Hepatocyte (in vitro differentiated cells): ENCODE measurements around the gene POLD4. TPM values are rescaled to one million over a fixed set of nuclear protein-coding genes. Genes with fewer than 3 reads are reported as not detected.

Experiments
- DNase-seq: peaks from one replicate; pipeline ENCODE4 v3.0.0-alpha.2; 2016; ENCODE audit warnings: low spot score
- H2AFZ ChIP-seq: fragments of 200-600 bp; sonication (generic); 2 replicates; pipeline ENCODE4 v1.6.0; 2016; ENCODE audit warnings: antibody characterized with exemption, mild to moderate bottlenecking
- H3K27ac ChIP-seq: fragments of 200-600 bp; sonication (generic); 2 replicates; pipeline ENCODE4 v1.5.1; 2016; ENCODE audit warnings: mild to moderate bottlenecking
- H3K27me3 ChIP-seq: fragments of 200-600 bp; sonication (generic); 2 replicates; pipeline ENCODE4 v1.6.1; 2016
- H3K36me3 ChIP-seq: fragments of 200-600 bp; sonication (generic); replicated peaks from 2 replicates; pipeline ENCODE4 v1.5.1; 2016; ENCODE audit warnings: low read depth; ENCODE audit not compliant: insufficient read depth
- H3K4me1 ChIP-seq: fragments of 200-600 bp; sonication (generic); 2 replicates; pipeline ENCODE4 v1.5.1; 2016; ENCODE audit warnings: mild to moderate bottlenecking, moderate library complexity; ENCODE audit not compliant: insufficient read depth
- H3K4me2 ChIP-seq: fragments of 200-600 bp; sonication (generic); 2 replicates; pipeline ENCODE4 v1.6.0; 2016
- H3K4me3 ChIP-seq: fragments of 200-600 bp; sonication (generic); 2 replicates; pipeline ENCODE4 v1.5.1; 2016; ENCODE audit warnings: mild to moderate bottlenecking
- H3K79me2 ChIP-seq: fragments of 200-600 bp; sonication (generic); 2 replicates; pipeline ENCODE4 v1.6.0; 2017; ENCODE audit warnings: mild to moderate bottlenecking
- H3K9me2 ChIP-seq: fragments of 200-600 bp; sonication (generic); replicated peaks from 2 replicates; pipeline ENCODE4 v1.6.0; 2017; ENCODE audit warnings: mild to moderate bottlenecking; ENCODE audit not compliant: insufficient read depth
- H3K9me3 ChIP-seq: fragments of 200-600 bp; sonication (generic); 2 replicates; pipeline ENCODE4 v1.5.1; 2016; ENCODE audit warnings: low read depth, mild to moderate bottlenecking
- H4K20me1 ChIP-seq: fragments of 200-600 bp; sonication (generic); 2 replicates; pipeline ENCODE4 v1.6.0; 2016; ENCODE audit warnings: mild to moderate bottlenecking; ENCODE audit not compliant: insufficient read depth, poor library complexity, severe bottlenecking
- EZH2 ChIP-seq: fragments of 200-600 bp; sonication (generic); IDR thresholded peaks from 2 replicates; pipeline ENCODE4 v1.6.1; 2016; ENCODE audit warnings: antibody characterized with exemption, mild to moderate bottlenecking, borderline replicate concordance
- EZH2phosphoT487 ChIP-seq: fragments of 200-600 bp; sonication (generic); IDR thresholded peaks from one replicate; pipeline ENCODE4 v1.6.1; 2018; ENCODE audit warnings: antibody characterized with exemption, mild to moderate bottlenecking, low read depth, moderate library complexity; ENCODE audit not compliant: unreplicated experiment, severe bottlenecking
- WGBS: methylation state at CpG from one replicate; pipeline ENCODE4 v1.1.6; 2016; ENCODE audit warnings: low lambda C conversion rate; ENCODE audit errors: missing lambda C conversion rate; 5-methylcytosine and 5-hydroxymethylcytosine counted together
- polyA plus RNA-seq: library from polyadenylated mRNA; unstranded; fragments of >200 nt; fragmentation: Nextera tagmentation; extraction: Ambion mirVana; gene quantifications from 2 replicates; pipeline ENCODE4 v1.2.1, GENCODE V29; 2016
- small RNA-seq: library from RNA; depleted of rRNA; stranded (forward); fragments of <200 nt; gene quantifications from one replicate; pipeline ENCODE3, GENCODE V24; 2014
- total RNA-seq: library from RNA; depleted of rRNA; stranded (reverse); fragments of >200 nt; gene quantifications from 2 replicates; pipeline ENCODE4 v1.2.3, GENCODE V29; 2014
- TF ChIP-seq, protein P1 (sequence below): fragments of 200-600 bp; sonication (generic); IDR thresholded peaks from 2 replicates; pipeline ENCODE4 v1.5.1; 2016; ENCODE audit warnings: antibody characterized with exemption, mild to moderate bottlenecking; ENCODE audit not compliant: poor library complexity

The POLD4 gene
- total and polyA plus RNA-seq, 2 experiments from 2014 or later: 74.4 to 97.4 TPM

DNA sequence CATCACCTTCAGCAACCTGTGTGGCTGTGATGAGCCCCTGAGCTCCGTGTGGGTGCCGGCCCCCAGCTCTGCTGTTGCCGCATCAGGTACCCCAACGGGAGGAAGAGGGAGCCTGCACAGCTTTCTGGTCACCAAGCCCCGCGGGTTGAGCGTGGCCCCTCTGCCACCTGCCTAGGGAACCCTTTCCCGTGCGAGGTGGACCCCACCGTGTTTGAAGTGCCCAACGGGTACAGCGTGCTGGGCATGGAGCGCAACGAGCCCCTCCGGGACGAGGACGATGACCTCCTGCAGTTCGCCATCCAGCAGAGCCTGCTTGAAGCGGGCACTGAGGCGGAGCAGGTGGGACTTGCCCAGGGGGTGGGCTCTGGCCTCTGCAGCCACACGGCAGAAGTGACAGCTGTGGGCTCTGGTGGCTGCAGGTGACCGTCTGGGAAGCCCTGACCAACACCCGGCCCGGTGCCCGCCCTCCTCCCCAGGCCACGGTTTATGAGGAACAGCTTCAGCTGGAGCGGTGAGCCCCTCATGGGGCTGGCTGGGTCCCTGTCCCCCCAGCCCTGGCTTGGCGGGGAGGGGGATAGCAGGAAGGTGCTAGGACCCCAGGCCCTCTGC is 51.9 kb downstream of the POLD4 start:
- Histone ChIP-seq H2AFZ (no peak overlapping the region), H3K4me2 (peak overlapping the region; percentile 100), H3K9me3 (no peaks in the 10 kb centered on the region), H3K4me3 (no peak overlapping the region), H3K27me3 (no peaks in the 10 kb centered on the region), H4K20me1 (no peaks in the 10 kb centered on the region), H3K27ac (peak overlapping the region; percentile 57), H3K9me2 (no peaks in the 10 kb centered on the region), H3K4me1 (peaks cover 23% of the 10 kb centered on the region), H3K36me3 (peaks cover under 1% of the 10 kb centered on the region), H3K79me2 (peaks cover 24% of the 10 kb centered on the region)
- TF ChIP-seq, protein P1, sequence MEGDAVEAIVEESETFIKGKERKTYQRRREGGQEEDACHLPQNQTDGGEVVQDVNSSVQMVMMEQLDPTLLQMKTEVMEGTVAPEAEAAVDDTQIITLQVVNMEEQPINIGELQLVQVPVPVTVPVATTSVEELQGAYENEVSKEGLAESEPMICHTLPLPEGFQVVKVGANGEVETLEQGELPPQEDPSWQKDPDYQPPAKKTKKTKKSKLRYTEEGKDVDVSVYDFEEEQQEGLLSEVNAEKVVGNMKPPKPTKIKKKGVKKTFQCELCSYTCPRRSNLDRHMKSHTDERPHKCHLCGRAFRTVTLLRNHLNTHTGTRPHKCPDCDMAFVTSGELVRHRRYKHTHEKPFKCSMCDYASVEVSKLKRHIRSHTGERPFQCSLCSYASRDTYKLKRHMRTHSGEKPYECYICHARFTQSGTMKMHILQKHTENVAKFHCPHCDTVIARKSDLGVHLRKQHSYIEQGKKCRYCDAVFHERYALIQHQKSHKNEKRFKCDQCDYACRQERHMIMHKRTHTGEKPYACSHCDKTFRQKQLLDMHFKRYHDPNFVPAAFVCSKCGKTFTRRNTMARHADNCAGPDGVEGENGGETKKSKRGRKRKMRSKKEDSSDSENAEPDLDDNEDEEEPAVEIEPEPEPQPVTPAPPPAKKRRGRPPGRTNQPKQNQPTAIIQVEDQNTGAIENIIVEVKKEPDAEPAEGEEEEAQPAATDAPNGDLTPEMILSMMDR: no peak
- no peak for TF ChIP-seq EZH2phosphoT487
- no peak for TF ChIP-seq EZH2
- WGBS: 95% methylated on average over 25 of the region's 28 CpGs
- DNase-seq: peak; percentile 4

Small RNAs within 50 kb of the gene (small RNA-seq; reads per million reads assigned to genes)
- gene RN7SKP239: not detected
- not detected for gene RNU6-1238P

Other genes with a start within 250 kb of the POLD4 start
- 41.3 and 51.2 TPM in 2 replicates for gene KDM2A, start 234.3 kb downstream of the POLD4 start, total RNA-seq
- 18.7 and 19.7 TPM in 2 replicates for gene KDM2A, start 234.3 kb downstream of the POLD4 start, polyA plus RNA-seq
- gene GRK2, start 87.1 kb downstream of the POLD4 start, total RNA-seq: 41.4 and 57.3 TPM in 2 replicates
- gene GRK2, start 87.1 kb downstream of the POLD4 start, polyA plus RNA-seq: 59.6 and 64.1 TPM in 2 replicates
- 22.1 and 25.3 TPM in 2 replicates for gene ANKRD13D, start 64.2 kb downstream of the POLD4 start, total RNA-seq
- 43.9 and 49.5 TPM in 2 replicates for gene ANKRD13D, start 64.2 kb downstream of the POLD4 start, polyA plus RNA-seq
- gene SSH3, start 50.0 kb downstream of the POLD4 start, total RNA-seq: 27.7 and 29.7 TPM in 2 replicates
- gene SSH3, start 50.0 kb downstream of the POLD4 start, polyA plus RNA-seq: 49.5 and 66.4 TPM in 2 replicates
- gene CLCF1, start 20.1 kb upstream of the POLD4 start, total RNA-seq: 5.5 and 13.2 TPM in 2 replicates
- gene CLCF1, start 20.1 kb upstream of the POLD4 start, polyA plus RNA-seq: 6.5 and 9.4 TPM in 2 replicates
- 17.3 and 24.0 TPM in 2 replicates for gene RAD9A, start 38.4 kb upstream of the POLD4 start, total RNA-seq
- 20.2 and 25.0 TPM in 2 replicates for gene RAD9A, start 38.4 kb upstream of the POLD4 start, polyA plus RNA-seq
- gene PPP1CA, start 48.3 kb upstream of the POLD4 start, total RNA-seq: 146 and 152 TPM in 2 replicates
- 242 TPM in 2 replicates for gene PPP1CA, start 48.3 kb upstream of the POLD4 start, polyA plus RNA-seq
- 0.16 TPM in 1 of 2 replicates, not detected in the other for gene TBC1D10C, start 50.5 kb upstream of the POLD4 start, total RNA-seq
- 0.07 and 0.26 TPM in 2 replicates for gene TBC1D10C, start 50.5 kb upstream of the POLD4 start, polyA plus RNA-seq
- 0.92 and 2.4 TPM in 2 replicates for gene CARNS1, start 62.1 kb upstream of the POLD4 start, total RNA-seq
- 7.7 and 11.5 TPM in 2 replicates for gene CARNS1, start 62.1 kb upstream of the POLD4 start, polyA plus RNA-seq
- 59.9 and 65.0 TPM in 2 replicates for gene RPS6KB2, start 74.9 kb upstream of the POLD4 start, total RNA-seq
- gene RPS6KB2, start 74.9 kb upstream of the POLD4 start, polyA plus RNA-seq: 105 and 107 TPM in 2 replicates
- 2.5 and 3.4 TPM in 2 replicates for gene PTPRCAP, start 84.1 kb upstream of the POLD4 start, total RNA-seq
- 1.0 and 1.3 TPM in 2 replicates for gene PTPRCAP, start 84.1 kb upstream of the POLD4 start, polyA plus RNA-seq
- gene CORO1B, start 89.9 kb upstream of the POLD4 start, total RNA-seq: 104 and 118 TPM in 2 replicates
- 150 and 152 TPM in 2 replicates for gene CORO1B, start 89.9 kb upstream of the POLD4 start, polyA plus RNA-seq
- gene GPR152, start 99.2 kb upstream of the POLD4 start, total RNA-seq: not detected in 2 replicates
- not detected in 2 replicates for gene GPR152, start 99.2 kb upstream of the POLD4 start, polyA plus RNA-seq
- not detected in 2 replicates for gene CABP4, start 101.8 kb upstream of the POLD4 start, total RNA-seq
- not detected in 2 replicates for gene CABP4, start 101.8 kb upstream of the POLD4 start, polyA plus RNA-seq
- 40.9 and 43.2 TPM in 2 replicates for gene TMEM134, start 115.7 kb upstream of the POLD4 start, total RNA-seq
- 93.7 and 107 TPM in 2 replicates for gene TMEM134, start 115.7 kb upstream of the POLD4 start, polyA plus RNA-seq
- 35.3 and 50.7 TPM in 2 replicates for gene AIP, start 129.5 kb upstream of the POLD4 start, total RNA-seq
- 44.0 and 45.2 TPM in 2 replicates for gene AIP, start 129.5 kb upstream of the POLD4 start, polyA plus RNA-seq
- gene PITPNM1, start 151.8 kb upstream of the POLD4 start, total RNA-seq: 26.3 and 28.1 TPM in 2 replicates
- gene PITPNM1, start 151.8 kb upstream of the POLD4 start, polyA plus RNA-seq: 32.4 and 39.8 TPM in 2 replicates
- gene CDK2AP2, start 154.6 kb upstream of the POLD4 start, total RNA-seq: 47.3 and 54.3 TPM in 2 replicates
- 174 and 177 TPM in 2 replicates for gene CDK2AP2, start 154.6 kb upstream of the POLD4 start, polyA plus RNA-seq
- gene CABP2, start 169.9 kb upstream of the POLD4 start, total RNA-seq: not detected in 2 replicates
- not detected in 2 replicates for gene CABP2, start 169.9 kb upstream of the POLD4 start, polyA plus RNA-seq
- gene GSTP1, start 230.3 kb upstream of the POLD4 start, total RNA-seq: 943 and 1,040 TPM in 2 replicates
- gene GSTP1, start 230.3 kb upstream of the POLD4 start, polyA plus RNA-seq: 1,974 and 1,982 TPM in 2 replicates